K562 (cell line): ENCODE data around the gene ZNF622. TPM values are rescaled to one million over a fixed set of nuclear protein-coding genes. Genes with fewer than 3 reads are reported as not detected.

ENCODE experiments used
- ARID1B ChIP-seq: fragments of 450-650 bp; IDR thresholded peaks from 2 replicates; pipeline ENCODE4 v1.6.1; 2016; ENCODE audit warnings: antibody characterized with exemption, mild to moderate bottlenecking, inconsistent platforms
- CHD4 ChIP-seq: fragments of 200-600 bp; sonication (generic); IDR thresholded peaks from 3 replicates; pipeline ENCODE4 v1.6.1; 2012; ENCODE audit warnings: low read depth, mild to moderate bottlenecking, mixed read lengths, low read length, inconsistent platforms; ENCODE audit not compliant: insufficient read depth, insufficient replicate concordance, poor library complexity, severe bottlenecking
- E2F5 ChIP-seq: sonication (generic); formaldehyde crosslinking; IDR thresholded peaks from 2 replicates; pipeline ENCODE4 v1.8.0; 2022; ENCODE audit warnings: mild to moderate bottlenecking, missing genetic modification reagents
- FOXK2 ChIP-seq, 2 experiments: fragments of 450-650 bp; IDR thresholded peaks in 1 of 2; conservative IDR thresholded peaks in 1 of 2; 2 replicates each; pipeline ENCODE4 v1.6.1; 2016; ENCODE audit warnings: low read depth in 2 of 2, mild to moderate bottlenecking in 1 of 2
- MAZ ChIP-seq, 2 experiments: fragments of 450-650 bp in 1 of 2; sonication (generic) in 1 of 2; formaldehyde crosslinking; IDR thresholded peaks in 1 of 2; conservative IDR thresholded peaks in 1 of 2; 2 replicates each; pipeline versions ENCODE4 v1.4.0 to v1.5.0; 2020; ENCODE audit warnings: mild to moderate bottlenecking in 1 of 2, missing genetic modification reagents in 1 of 2
- MNT ChIP-seq, 2 experiments: fragments of 450-650 bp; conservative IDR thresholded peaks; 2 replicates each; pipeline ENCODE4 v1.6.1; 2017; ENCODE audit warnings: mild to moderate bottlenecking in 2 of 2, moderate library complexity in 2 of 2
- MTA2 ChIP-seq: fragments of 450-650 bp; IDR thresholded peaks from 2 replicates; pipeline ENCODE4 v1.6.1; 2016; ENCODE audit warnings: low read depth
- NFXL1 ChIP-seq: fragments of 450-650 bp; formaldehyde crosslinking; IDR thresholded peaks from 2 replicates; pipeline ENCODE4 v1.4.0; 2021; ENCODE audit warnings: mild to moderate bottlenecking
- NR2F6 ChIP-seq: fragments of 450-650 bp; formaldehyde crosslinking; IDR thresholded peaks from 2 replicates; pipeline ENCODE4 v1.4.0; 2020; ENCODE audit warnings: mild to moderate bottlenecking
- PYGO2 ChIP-seq: fragments of 450-650 bp; IDR thresholded peaks from 2 replicates; pipeline ENCODE4 v1.6.1; 2016; ENCODE audit warnings: mild to moderate bottlenecking, missing genetic modification characterization, moderate library complexity, missing compliant biosample characterization
- ZBTB12 ChIP-seq: fragments of 250-450 bp; sonication (Bioruptor Pico); IDR thresholded peaks from 2 replicates; pipeline ENCODE4 v1.4.0; 2020
- ZFP1 ChIP-seq: fragments of 450-650 bp; formaldehyde crosslinking; IDR thresholded peaks from 2 replicates; pipeline ENCODE4 v1.4.0; 2020; ENCODE audit warnings: mild to moderate bottlenecking, mixed read lengths
- ZMIZ1 ChIP-seq, 2 experiments: fragments of 150-350 bp in 1 of 2; IDR thresholded peaks; 2 replicates each; pipeline ENCODE4 v1.6.1; 2012 to 2016; ENCODE audit warnings: low read depth in 2 of 2, low read length in 2 of 2, mild to moderate bottlenecking in 1 of 2, moderate library complexity in 1 of 2
- ZNF124 ChIP-seq: sonication (generic); formaldehyde crosslinking; IDR thresholded peaks from 2 replicates; pipeline ENCODE4 v1.8.1; 2022; ENCODE audit warnings: missing genetic modification reagents
- ZNF239 ChIP-seq: fragments of 250-450 bp; sonication (Bioruptor Pico); IDR thresholded peaks from 2 replicates; pipeline ENCODE4 v1.4.0; 2020; ENCODE audit warnings: mild to moderate bottlenecking
- ZNF347 ChIP-seq: fragments of 450-650 bp; formaldehyde crosslinking; IDR thresholded peaks from 2 replicates; pipeline ENCODE4 v1.4.0; 2020; ENCODE audit warnings: low read depth, mild to moderate bottlenecking, moderate library complexity
- ZNF398 ChIP-seq: fragments of 250-450 bp; sonication (Bioruptor Pico); IDR thresholded peaks from 2 replicates; pipeline ENCODE4 v1.8.0; 2021; ENCODE audit warnings: moderate library complexity, mild to moderate bottlenecking, inconsistent platforms
- polyA plus RNA-seq, 8 experiments: library from polyadenylated mRNA; depleted of rRNA in 4 of 8; stranded (reverse) in 5 of 8; unstranded in 3 of 8; fragments of >200 nt; fragmentation: Nextera tagmentation in 2 of 8; fragmentation: Illumina TruSeq in 1 of 8; extraction: Ambion mirVana in 2 of 8; extraction: Trizol in 1 of 8; gene quantifications; 2 replicates each; pipeline versions ENCODE4 v1.2.1 to v1.2.3, GENCODE V29; 2011 to 2014; ENCODE audit warnings: inconsistent platforms in 1 of 8, missing spikeins in 1 of 8
- total RNA-seq, 7 experiments: library from RNA; depleted of rRNA in 6 of 7; stranded (reverse); fragments of >200 nt in 6 of 7; fragmentation: Illumina TruSeq in 2 of 7; extraction: Trizol in 2 of 7; gene quantifications; 2 replicates each; pipeline versions ENCODE4 v1.2.1 to v1.2.3, GENCODE V29; 2011 to 2021; ENCODE audit warnings: low replicate concordance in 1 of 7

The ZNF622 gene
- total and polyA plus RNA-seq, 9 of the 15 experiments (the other 6 are each of a cell fraction or from before 2014, with no cell fraction given) = 9.6 to 51.5 (median 32.3) TPM

GRCh38 chr5:16430349-16431089 lies 35.1 kb downstream of the ZNF622 start (continued):
- TF ChIP-seq MNT (conservative IDR thresholded peaks at IDR 0.05) (no peak), ZNF347 (no peak), ZNF398 (CRISPR knock-in tag) (no peak), NFXL1 (CRISPR knock-in tag) (no peak), ZNF124 (CRISPR knock-in tag) (no peak), ZNF239 (CRISPR knock-in tag) (no peak), ARID1B (peak; percentile 54), FOXK2 (conservative IDR thresholded peaks at IDR 0.05 in 1 of 2, IDR thresholded peaks at IDR 0.05 in 1 of 2; ENCODE audit: low read depth in 2 of 2) (no peak), E2F5 (CRISPR knock-in tag) (no peak), ZFP1 (no peak), PYGO2 (tag) (no peak), CHD4 (no peak), MAZ (CRISPR knock-in tag; conservative IDR thresholded peaks at IDR 0.05 in 1 of 2, IDR thresholded peaks at IDR 0.05 in 1 of 2) (no peak), ZBTB12 (CRISPR knock-in tag) (no peak), MTA2 (no peak), ZMIZ1 (IDR thresholded peaks at IDR 0.05; ENCODE audit: low read depth in 2 of 2, low read length in 2 of 2) (no peak), NR2F6 (no peak)
